Skeletal muscle tissue (tissue), 4 donors: ENCODE data around the gene PGBD1. TPM values are rescaled to one million over a fixed set of nuclear protein-coding genes. Genes with fewer than 3 reads are reported as not detected.

Experiments used
- H3K27ac ChIP-seq: one replicate; pipeline ENCODE4 v1.7.0; 2013; ENCODE audit warnings: mild to moderate bottlenecking, low read depth, low read length, inconsistent platforms
- H3K27me3 ChIP-seq, 3 donors: one replicate each; pipeline ENCODE4 v1.7.0; 2013; ENCODE audit warnings: low read length in 3 of 3; ENCODE audit not compliant: control insufficient read depth in 3 of 3, insufficient read depth in 3 of 3
- H3K36me3 ChIP-seq, 3 donors: one replicate each; pipeline ENCODE4 v1.7.0; 2013; ENCODE audit warnings: low read length in 3 of 3; ENCODE audit not compliant: control insufficient read depth in 3 of 3, insufficient read depth in 3 of 3
- H3K4me1 ChIP-seq, 3 donors: one replicate each; pipeline ENCODE4 v1.7.0; 2013; ENCODE audit warnings: low read length in 3 of 3, mild to moderate bottlenecking in 3 of 3; ENCODE audit not compliant: control insufficient read depth in 3 of 3, insufficient read depth in 3 of 3
- H3K4me3 ChIP-seq, 3 donors: one replicate each; pipeline ENCODE4 v1.7.0; 2013; ENCODE audit warnings: low read length in 3 of 3
- H3K9ac ChIP-seq, 3 donors: one replicate each; pipeline ENCODE4 v1.7.0; 2013; ENCODE audit warnings: low read length in 3 of 3, mild to moderate bottlenecking in 3 of 3, moderate library complexity in 2 of 3, low read depth in 1 of 3
- H3K9me3 ChIP-seq, 3 donors: one replicate each; pipeline ENCODE4 v1.7.0; 2013; ENCODE audit warnings: low read length in 3 of 3; ENCODE audit not compliant: control insufficient read depth in 3 of 3
- total RNA-seq: library from RNA; depleted of rRNA; stranded (reverse); fragments of >200 nt; gene quantifications from one replicate; pipeline ENCODE4 v1.2.3, GENCODE V29; 2014
- donor health status: Osteomylitis.

Gene PGBD1
- 4.2 TPM for total RNA-seq

- Histone ChIP-seq H3K9ac (peak within 1 kb of the TSS; percentile 77 to 80 (median 77)), H3K36me3 (peaks cover 10 to 38% (median 24%) of the 10 kb centered on the region in 3 donors), H3K4me1 (peaks cover 0 to 8% (median 3%) of the 10 kb centered on the region in 3 donors), H3K9me3 (peaks cover 3 to 6% (median 4%) of the 10 kb centered on the region in 3 donors), H3K4me3 (peak within 1 kb of the TSS; percentile 75 to 82 (median 80)), H3K27ac (no peak within 1 kb of the TSS), H3K27me3 (no peaks in the 10 kb centered on the region)
Measured at GRCh38 chr6:28281288-28282064, at the start of gene PGBD1. TSS of gene PGBD1 (plus strand) at chr6:28281572. CDS start at chr6:28283814, 2,242 bp downstream.

DNA sequence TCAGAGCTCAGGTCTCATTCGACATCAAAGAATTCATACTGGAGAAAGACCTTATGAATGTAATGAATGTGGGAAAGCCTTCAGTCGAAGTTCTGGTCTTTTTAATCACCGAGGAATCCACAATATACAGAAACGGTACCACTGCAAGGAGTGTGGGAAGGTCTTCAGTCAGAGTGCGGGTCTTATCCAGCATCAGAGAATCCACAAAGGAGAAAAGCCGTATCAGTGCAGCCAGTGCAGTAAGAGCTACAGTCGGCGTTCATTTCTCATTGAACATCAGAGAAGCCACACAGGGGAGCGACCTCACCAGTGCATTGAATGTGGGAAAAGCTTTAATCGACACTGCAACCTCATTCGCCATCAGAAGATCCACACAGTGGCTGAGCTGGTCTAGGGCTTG, 48.6 kb upstream of the PGBD1 start:
- Histone ChIP-seq H3K36me3 (peaks cover 33 to 57% (median 43%) of the 10 kb centered on the region in 3 donors), H3K9ac (no peak overlapping the region), H3K4me1 (no peaks in the 10 kb centered on the region), H3K9me3 (no peaks in the 10 kb centered on the region), H3K4me3 (no peak overlapping the region), H3K27ac (no peak overlapping the region), H3K27me3 (no peaks in the 10 kb centered on the region)

DNA sequence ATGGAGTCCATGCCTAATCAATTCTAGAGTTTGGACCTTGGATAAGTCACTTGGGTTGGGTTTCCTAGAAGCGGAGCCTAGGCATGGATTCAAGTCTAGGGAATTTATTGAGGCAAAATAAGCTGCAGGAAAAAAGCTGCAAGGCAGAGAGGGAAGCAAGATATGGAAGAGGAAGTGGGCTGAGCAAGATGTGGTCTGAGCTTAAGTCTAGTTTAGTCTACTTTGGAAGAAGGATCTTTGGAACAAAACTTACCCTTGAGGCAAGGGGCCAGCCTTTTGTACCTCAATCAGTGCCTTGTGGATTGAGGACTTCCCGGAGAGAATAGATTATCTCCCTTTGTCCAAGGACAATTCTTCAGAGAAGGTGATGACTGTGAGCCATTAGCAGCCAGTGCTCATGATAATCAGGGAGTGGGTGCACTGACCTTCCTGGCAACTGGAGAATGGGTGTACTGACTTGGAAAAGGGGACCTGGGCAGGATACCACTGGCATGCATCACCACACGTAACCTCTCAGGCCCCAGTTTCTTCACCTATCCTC, 45.4 kb upstream of the PGBD1 start:
- H3K9ac ChIP-seq = no peak overlapping the region
- H3K36me3 ChIP-seq = peaks cover 17 to 32% (median 23%) of the 10 kb centered on the region in 3 donors
- no peaks in the 10 kb centered on the region for H3K4me1 ChIP-seq
- H3K27me3 ChIP-seq = no peaks in the 10 kb centered on the region
- H3K9me3 ChIP-seq = no peaks in the 10 kb centered on the region
- H3K27ac ChIP-seq = no peak overlapping the region
- H3K4me3 ChIP-seq = no peak overlapping the region

DNA sequence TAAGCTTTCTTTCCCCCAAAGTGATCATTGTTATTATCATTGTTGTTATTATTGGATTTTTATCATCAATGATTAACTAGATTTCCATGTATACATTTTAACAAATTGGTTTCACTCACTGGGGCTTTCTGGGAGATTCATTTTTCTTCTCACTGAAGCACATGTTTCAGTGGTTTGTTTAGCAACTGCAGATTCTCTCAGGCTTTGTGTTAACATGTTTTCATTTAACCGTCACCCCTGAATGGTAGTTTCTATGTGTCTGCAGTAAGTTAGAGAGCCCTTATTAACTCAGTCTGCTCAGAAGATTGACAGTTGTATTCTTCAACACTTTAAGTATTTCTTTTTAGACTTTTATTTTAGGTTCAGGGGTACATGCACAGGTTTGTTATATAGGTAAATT, 41.7 kb upstream of the PGBD1 start:
- Histone ChIP-seq H3K9ac (no peak overlapping the region), H3K4me3 (no peak overlapping the region), H3K27me3 (no peaks in the 10 kb centered on the region), H3K36me3 (peaks cover 0 to 11% (median 9%) of the 10 kb centered on the region in 3 donors), H3K9me3 (no peaks in the 10 kb centered on the region), H3K4me1 (no peaks in the 10 kb centered on the region), H3K27ac (no peak overlapping the region)

DNA sequence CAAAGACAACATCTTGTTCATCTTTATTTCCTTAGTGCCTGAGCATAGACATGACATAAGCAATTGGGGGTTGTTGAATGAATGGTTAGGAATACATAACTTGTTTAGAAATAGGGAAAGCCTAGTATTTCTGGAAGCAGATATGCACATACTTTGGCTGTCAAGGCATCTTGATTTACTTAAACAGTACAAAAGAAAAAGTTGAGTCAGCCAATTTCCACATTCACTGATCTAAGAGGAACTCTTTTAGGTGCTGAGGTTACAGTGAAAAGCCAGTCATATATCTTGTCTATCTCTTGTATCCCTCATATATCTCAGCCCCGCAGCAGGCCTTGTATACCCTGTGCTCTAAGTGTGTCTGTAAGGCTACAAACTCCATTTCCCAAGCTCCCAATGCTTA, 40.9 kb upstream of the PGBD1 start:
- Histone ChIP-seq H3K4me1 (no peaks in the 10 kb centered on the region), H3K27ac (no peak overlapping the region), H3K36me3 (peaks cover 6 to 18% (median 17%) of the 10 kb centered on the region in 3 donors), H3K27me3 (no peaks in the 10 kb centered on the region), H3K4me3 (no peak overlapping the region), H3K9me3 (no peaks in the 10 kb centered on the region), H3K9ac (no peak overlapping the region)

DNA sequence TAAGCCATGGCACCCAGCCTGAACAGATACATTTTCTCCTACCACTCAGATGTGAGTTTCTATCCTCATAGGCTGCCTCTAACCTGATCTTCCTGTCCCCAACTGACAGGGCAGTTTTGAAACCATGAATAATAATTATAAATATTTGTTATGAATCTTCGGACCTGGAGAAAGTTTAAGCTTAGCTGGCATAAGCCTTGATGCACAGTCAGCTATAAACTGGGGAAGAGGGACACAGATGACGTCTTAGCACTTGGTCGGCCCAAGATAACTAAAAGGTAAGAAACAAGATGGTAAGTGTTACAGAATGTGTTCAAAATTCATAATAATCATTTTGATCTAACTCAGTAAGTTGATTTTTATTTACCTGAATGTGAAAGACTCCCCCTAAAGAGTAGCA, 37.4 kb upstream of the PGBD1 start:
- H3K4me3 ChIP-seq = no peak overlapping the region
- no peak overlapping the region for H3K27ac ChIP-seq
- peaks cover 16 to 45% (median 43%) of the 10 kb centered on the region in 3 donors for H3K36me3 ChIP-seq
- no peaks in the 10 kb centered on the region for H3K9me3 ChIP-seq
- H3K4me1 ChIP-seq = no peaks in the 10 kb centered on the region
- no peak overlapping the region for H3K9ac ChIP-seq
- no peaks in the 10 kb centered on the region for H3K27me3 ChIP-seq

DNA sequence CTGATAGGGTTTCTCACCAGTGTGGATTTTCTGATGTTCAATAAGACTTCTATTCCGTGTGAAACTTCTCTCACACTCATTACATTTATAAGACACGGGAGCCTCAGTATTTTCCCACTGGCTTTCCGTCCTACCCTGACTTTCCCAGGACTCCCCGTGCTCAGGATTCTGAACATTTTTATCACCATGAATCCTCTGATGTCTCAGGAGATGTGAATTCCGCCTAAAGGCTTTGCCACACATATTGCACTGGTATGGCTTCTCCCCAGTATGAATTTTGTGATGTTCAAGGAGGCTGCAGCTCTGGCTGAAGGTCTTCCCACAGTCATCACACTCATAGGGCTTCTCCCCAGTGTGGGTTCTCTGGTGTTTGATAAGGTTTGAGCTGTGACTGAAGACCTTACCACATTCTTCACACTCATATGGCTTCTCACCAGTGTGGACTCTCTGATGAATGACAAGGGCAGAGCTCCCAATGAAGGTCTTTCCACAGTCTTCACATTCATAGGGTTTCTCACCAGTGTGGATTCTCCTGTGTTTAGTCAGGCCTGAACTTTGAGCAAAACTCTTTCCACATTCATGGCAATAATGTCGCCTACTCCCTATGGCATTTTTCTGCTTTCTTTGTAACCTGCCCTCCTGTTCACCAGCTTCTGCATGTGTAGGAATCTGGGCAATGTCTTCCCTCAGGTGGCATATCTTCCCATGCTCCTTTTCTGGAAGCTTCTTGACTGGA, 36.0 kb upstream of the PGBD1 start:
- H3K9me3 ChIP-seq = no peaks in the 10 kb centered on the region
- peaks cover 0 to 2% (median under 1%) of the 10 kb centered on the region in 3 donors for H3K4me1 ChIP-seq
- peaks cover 16 to 47% (median 45%) of the 10 kb centered on the region in 3 donors for H3K36me3 ChIP-seq
- H3K27ac ChIP-seq = no peak overlapping the region
- no peak overlapping the region for H3K4me3 ChIP-seq
- no peak overlapping the region for H3K9ac ChIP-seq
- no peaks in the 10 kb centered on the region for H3K27me3 ChIP-seq

- H3K4me3 ChIP-seq = no peak overlapping the region
- H3K4me1 ChIP-seq = peaks cover 13 to 14% (median 13%) of the 10 kb centered on the region in 3 donors
- no peak overlapping the region for H3K27ac ChIP-seq
- H3K9me3 ChIP-seq = no peaks in the 10 kb centered on the region
- H3K9ac ChIP-seq = no peak overlapping the region
- peaks cover 16 to 47% (median 43%) of the 10 kb centered on the region in 3 donors for H3K36me3 ChIP-seq
- peaks cover 0 to 2% (median 0%) of the 10 kb centered on the region in 3 donors for H3K27me3 ChIP-seq
Measured at GRCh38 chr6:28248916-28249315, 32.5 kb upstream of the PGBD1 start.

GRCh38 chr6:28250747-28251146, 30.6 kb upstream of the PGBD1 start:
- peaks cover 7 to 30% (median 25%) of the 10 kb centered on the region in 3 donors for H3K36me3 ChIP-seq
- H3K27me3 ChIP-seq = peaks cover 0 to 8% (median 4%) of the 10 kb centered on the region in 3 donors
- H3K4me3 ChIP-seq = peak overlapping the region; percentile 91 to 99 (median 94)
- peaks cover 13 to 14% (median 13%) of the 10 kb centered on the region in 3 donors for H3K4me1 ChIP-seq
- H3K9me3 ChIP-seq = no peaks in the 10 kb centered on the region
- H3K9ac ChIP-seq = peak overlapping the region in 1 of 3 donors; percentile 88
- no peak overlapping the region for H3K27ac ChIP-seq
